OCI-LY3 (cell line): ENCODE data around the gene ACBD3.

Source experiments
- EZH2phosphoT487 ChIP-seq: fragments of 200-600 bp; shearing (Covaris generic); IDR thresholded peaks from 2 replicates; pipeline ENCODE4 v1.6.1; 2018; ENCODE audit warnings: antibody characterized with exemption, mixed run types, low read depth
- TF ChIP-seq, protein P1 (sequence below): fragments of 200-600, 300-600 bp; sonication (generic); IDR thresholded peaks from 2 replicates; pipeline ENCODE4 v1.5.1; 2014; ENCODE audit warnings: antibody characterized with exemption, low read length, low read depth

DNA sequence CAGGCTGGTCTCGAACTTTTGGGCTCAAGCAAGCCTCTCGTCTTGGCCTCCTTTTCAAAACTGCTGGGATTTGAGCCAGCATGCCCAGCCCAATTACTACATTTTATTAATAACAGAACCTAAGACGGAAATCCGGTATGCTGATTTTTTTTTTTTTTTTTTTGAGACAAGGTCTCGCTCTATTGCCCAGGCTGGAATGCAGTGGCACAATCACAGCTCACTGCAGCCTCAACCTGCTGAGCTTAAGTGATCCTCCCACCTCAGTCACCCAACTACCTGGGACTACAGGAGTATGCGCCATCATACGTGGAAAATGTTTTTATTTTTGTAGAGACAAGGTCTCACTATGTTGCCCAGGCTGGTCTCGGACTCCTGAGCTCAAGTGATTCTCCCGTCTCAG lies 20.2 kb downstream of the ACBD3 start:
- TF ChIP-seq, protein P1, sequence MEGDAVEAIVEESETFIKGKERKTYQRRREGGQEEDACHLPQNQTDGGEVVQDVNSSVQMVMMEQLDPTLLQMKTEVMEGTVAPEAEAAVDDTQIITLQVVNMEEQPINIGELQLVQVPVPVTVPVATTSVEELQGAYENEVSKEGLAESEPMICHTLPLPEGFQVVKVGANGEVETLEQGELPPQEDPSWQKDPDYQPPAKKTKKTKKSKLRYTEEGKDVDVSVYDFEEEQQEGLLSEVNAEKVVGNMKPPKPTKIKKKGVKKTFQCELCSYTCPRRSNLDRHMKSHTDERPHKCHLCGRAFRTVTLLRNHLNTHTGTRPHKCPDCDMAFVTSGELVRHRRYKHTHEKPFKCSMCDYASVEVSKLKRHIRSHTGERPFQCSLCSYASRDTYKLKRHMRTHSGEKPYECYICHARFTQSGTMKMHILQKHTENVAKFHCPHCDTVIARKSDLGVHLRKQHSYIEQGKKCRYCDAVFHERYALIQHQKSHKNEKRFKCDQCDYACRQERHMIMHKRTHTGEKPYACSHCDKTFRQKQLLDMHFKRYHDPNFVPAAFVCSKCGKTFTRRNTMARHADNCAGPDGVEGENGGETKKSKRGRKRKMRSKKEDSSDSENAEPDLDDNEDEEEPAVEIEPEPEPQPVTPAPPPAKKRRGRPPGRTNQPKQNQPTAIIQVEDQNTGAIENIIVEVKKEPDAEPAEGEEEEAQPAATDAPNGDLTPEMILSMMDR: no peak
- no peak for TF ChIP-seq EZH2phosphoT487
